Choroid plexus epithelial cell (primary cell): Measurements from ENCODE around the gene AMELX.

Experiments used
- DNase-seq: peaks from one replicate; pipeline ENCODE4 v3.0.0-alpha.2; 2010; ENCODE audit warnings: low read depth
- H3K4me3 ChIP-seq: 2 replicates; pipeline ENCODE4 v1.5.1; 2011; ENCODE audit warnings: low read depth, mild to moderate bottlenecking, control low read depth, low read length, moderate library complexity
- CTCF ChIP-seq: conservative IDR thresholded peaks from 2 replicates; pipeline ENCODE4 v1.5.1; 2011; ENCODE audit warnings: low read depth, mild to moderate bottlenecking, control low read depth, inconsistent platforms, low read length, moderate library complexity

Gene AMELX

GRCh38 chrX:11293113-11293512 is at the start of gene AMELX:
Gene AMELX, plus strand, starts transcription at chrX:11293413. Its CDS starts 1,376 bp downstream, at chrX:11294789.
- TF ChIP-seq CTCF, result no peak
- no peak for DNase-seq
- no peak within 1 kb of the TSS for H3K4me3 ChIP-seq

DNA sequence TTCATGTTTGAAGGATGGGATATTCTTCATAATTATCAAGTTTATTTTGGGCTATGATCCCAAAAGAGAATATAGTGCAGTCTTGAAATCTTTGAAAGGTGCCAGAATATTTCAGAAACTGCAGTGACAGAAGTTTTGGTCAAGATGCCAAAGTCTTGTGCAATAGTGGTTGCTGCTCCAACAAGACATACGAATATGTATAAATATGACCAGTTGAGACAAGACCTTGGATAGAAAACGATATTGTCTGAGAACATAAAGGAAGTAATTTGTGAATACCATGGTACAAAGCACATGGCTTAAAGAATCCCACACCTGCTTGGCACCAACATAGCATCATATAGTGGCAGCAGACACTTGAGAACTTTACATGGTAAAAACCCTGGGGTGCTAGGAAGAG is 48.6 kb upstream of the AMELX start:
- peak; percentile 67 for DNase-seq
- no peak for TF ChIP-seq CTCF
- H3K4me3 ChIP-seq, result no peak overlapping the region

- no peak for DNase-seq
- no peak overlapping the region for H3K4me3 ChIP-seq
- TF ChIP-seq CTCF, result no peak
Observed at GRCh38 chrX:11254417-11255109, 38.6 kb upstream of the AMELX start.

DNA sequence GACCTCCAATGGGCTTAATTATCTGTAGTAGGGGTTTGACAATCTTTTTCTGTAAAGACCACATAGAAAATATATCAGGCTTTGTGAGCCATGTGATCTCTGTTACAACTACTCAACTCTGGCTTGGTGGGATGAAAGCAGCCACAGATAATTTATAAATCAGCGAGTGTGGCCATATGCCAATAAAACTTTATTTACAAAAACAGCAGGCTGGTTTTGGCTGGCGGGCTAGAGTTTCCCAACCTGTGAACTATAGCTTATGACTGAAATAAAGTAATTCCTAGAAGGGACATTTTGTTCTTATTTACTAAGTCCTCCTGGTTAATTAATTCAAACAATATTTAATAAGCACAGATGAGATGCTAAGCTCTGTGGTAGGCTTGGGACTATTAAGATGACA is 35.9 kb upstream of the AMELX start:
- TF ChIP-seq CTCF, result no peak
- H3K4me3 ChIP-seq, result no peak overlapping the region
- no peak for DNase-seq

DNA sequence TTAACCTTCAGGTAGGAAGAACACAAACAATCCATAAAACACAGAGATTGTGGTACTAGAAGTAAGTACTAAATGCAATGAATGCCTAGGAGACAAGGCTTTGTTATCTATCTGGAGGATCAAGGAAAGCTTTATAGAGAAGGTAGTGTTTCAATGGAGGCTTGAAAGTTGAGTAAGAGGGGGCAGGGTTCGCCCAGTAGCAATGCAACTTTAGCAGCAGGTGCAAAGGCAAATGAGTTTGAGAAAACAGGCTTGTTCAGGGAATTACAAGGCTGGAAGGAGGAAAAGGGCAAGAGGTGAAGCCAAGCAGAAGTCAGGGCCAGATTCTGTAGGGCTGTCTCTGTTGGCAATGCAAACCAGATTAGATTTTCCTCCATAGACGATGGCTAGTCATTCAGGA is 35.5 kb upstream of the AMELX start:
- TF ChIP-seq CTCF, result no peak
- H3K4me3 ChIP-seq, result no peak overlapping the region
- no peak for DNase-seq

DNA sequence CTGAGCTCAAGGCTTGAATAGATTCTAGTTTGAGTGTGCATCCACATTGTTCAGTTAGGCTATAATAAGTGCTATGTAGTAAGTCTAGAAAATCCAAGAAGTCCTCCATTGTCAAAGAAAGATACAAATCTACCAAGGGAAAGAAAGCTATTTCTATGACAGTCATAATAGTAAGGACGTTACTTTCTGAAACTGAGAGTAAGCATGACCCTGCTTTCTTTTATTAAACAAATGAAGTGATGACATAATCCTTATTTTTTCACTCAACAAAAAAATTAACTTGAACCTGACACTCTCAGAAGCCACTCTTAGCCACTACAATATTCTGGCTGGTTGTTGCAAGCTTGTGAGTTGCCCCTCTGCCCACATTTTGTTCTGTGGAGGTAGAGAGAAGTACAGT is 33.8 kb upstream of the AMELX start:
- TF ChIP-seq CTCF, result no peak
- no peak overlapping the region for H3K4me3 ChIP-seq
- no peak for DNase-seq

- DNase-seq, result peak; percentile 64
- H3K4me3 ChIP-seq, result no peak overlapping the region
- TF ChIP-seq CTCF, result no peak
Observed at GRCh38 chrX:11261260-11261659, 32.0 kb upstream of the AMELX start.
